GM12878 (cell line): ENCODE measurements around the gene NRDE2. TPM values are rescaled to one million over a fixed set of nuclear protein-coding genes. Genes with fewer than 3 reads are reported as not detected.

Source experiments
- ATAC-seq: fragments of 200-7000 bp; cut with Tn5 transposase; 3 replicates; pipeline ENCODE4 v1.9.1; 2020; ENCODE audit warnings: mild to moderate bottlenecking, moderate library complexity
- BruUV-seq: library from RNA; stranded (reverse); fragments of 400-500 nt; replicated peaks from 2 replicates; lab custom pipeline; 2021; lab: Mats Ljungman, UMichigan
- CTCF ChIA-PET: fragments of 300-600 bp; sonication (Branson Sonifier 250); formaldehyde crosslinking; extraction: SDS; loops from one replicate; lab custom pipeline; 2021; ENCODE audit warnings: inconsistent platforms; lab: Yijun Ruan, JAX
- POLR2A ChIA-PET: fragments of 350-600 bp; formaldehyde crosslinking; extraction: SDS; loops from one replicate; lab custom pipeline; 2021; ENCODE audit warnings: inconsistent platforms; lab: Charles Lee
- RAD21 ChIA-PET: fragments of 300-600 bp; sonication (Branson Sonifier 250); formaldehyde crosslinking; loops from one replicate; lab custom pipeline; 2023; ENCODE audit warnings: antibody characterized with exemption; ENCODE audit not compliant: unreplicated experiment; lab: Charles Lee
- SMC1A ChIA-PET: fragments of 300-600 bp; sonication (Branson Sonifier 250); formaldehyde crosslinking; loops from one replicate; lab custom pipeline; 2023; ENCODE audit not compliant: unreplicated experiment, uncharacterized antibody; lab: Charles Lee
- DNase-seq: peaks from one replicate; pipeline ENCODE4 v3.0.0-alpha.2; 2011; ENCODE audit warnings: low read depth, low spot score
- FAIRE-seq: peaks from 3 replicates; lab custom pipeline; 2011; peaks lifted over from hg19 to GRCh38; lab: Jason Lieb, UNC
- H2AFZ ChIP-seq: 2 replicates; pipeline ENCODE4 v1.6.0; 2011; ENCODE audit warnings: low read depth, low read length, control low read depth; ENCODE audit not compliant: control insufficient read depth
- H3K27ac ChIP-seq: 2 replicates; pipeline ENCODE4 v1.5.1; 2011; ENCODE audit warnings: control low read depth; ENCODE audit not compliant: control insufficient read depth, insufficient read depth
- H3K27me3 ChIP-seq, 2 experiments: replicated peaks in 1 of 2; 2 replicates each; pipeline versions ENCODE4 v1.6.0 to v1.6.1; 2011; ENCODE audit warnings: low read length in 1 of 2; ENCODE audit not compliant: control insufficient read depth in 2 of 2, insufficient read depth in 2 of 2
- H3K36me3 ChIP-seq, 2 experiments: 2 replicates each; pipeline ENCODE4 v1.5.1; 2011; ENCODE audit warnings: low read length in 1 of 2; ENCODE audit not compliant: control insufficient read depth in 2 of 2, insufficient read depth in 2 of 2
- H3K4me1 ChIP-seq: 2 replicates; pipeline ENCODE4 v1.6.1; 2011; ENCODE audit warnings: mild to moderate bottlenecking, low read length, moderate library complexity, mixed read lengths; ENCODE audit not compliant: control insufficient read depth, insufficient read depth
- H3K4me2 ChIP-seq: 2 replicates; pipeline ENCODE4 v1.6.0; 2011; ENCODE audit warnings: control low read depth; ENCODE audit not compliant: control insufficient read depth, insufficient read depth
- H3K4me3 ChIP-seq: fragments of 200-600 bp; sonication (generic); 2 replicates; pipeline ENCODE4 v1.5.1; 2016
- H3K79me2 ChIP-seq: 2 replicates; pipeline ENCODE4 v1.6.0; 2011; ENCODE audit warnings: low read length; ENCODE audit not compliant: control insufficient read depth, insufficient read depth
- H3K9ac ChIP-seq: 2 replicates; pipeline ENCODE4 v1.8.0; 2011; ENCODE audit warnings: low read length, control low read depth, mixed read lengths; ENCODE audit not compliant: control insufficient read depth, insufficient read depth
- H3K9me3 ChIP-seq: replicated peaks from 3 replicates; pipeline ENCODE4 v1.5.1; 2011; ENCODE audit warnings: mild to moderate bottlenecking, low read length; ENCODE audit not compliant: control insufficient read depth, insufficient read depth
- H4K20me1 ChIP-seq: 2 replicates; pipeline ENCODE4 v1.6.0; 2011; ENCODE audit not compliant: control insufficient read depth, insufficient read depth
- ATF3 ChIP-seq: IDR thresholded peaks from 2 replicates; pipeline ENCODE4 v1.6.1; 2011; ENCODE audit warnings: low read depth, mild to moderate bottlenecking, low read length, moderate library complexity, borderline replicate concordance; ENCODE audit errors: extremely low read depth
- CHD1 ChIP-seq: IDR thresholded peaks from 2 replicates; pipeline ENCODE4 v1.6.1; 2012; ENCODE audit warnings: low read depth, low read length, improper control_type of control experiment
- IKZF1 ChIP-seq: fragments of 450-650 bp; conservative IDR thresholded peaks from 2 replicates; pipeline ENCODE4 v1.6.1; 2017; ENCODE audit warnings: antibody characterized with exemption, mild to moderate bottlenecking
- IRF3 ChIP-seq: fragments of 450-650 bp; IDR thresholded peaks from 2 replicates; pipeline ENCODE4 v1.6.1; 2014; ENCODE audit warnings: mild to moderate bottlenecking
- MYB ChIP-seq: fragments of 150-350 bp; IDR thresholded peaks from 2 replicates; pipeline ENCODE4 v1.6.1; 2014; ENCODE audit warnings: mild to moderate bottlenecking, low read depth, low read length, borderline replicate concordance
- NBN ChIP-seq: fragments of 450-650 bp; IDR thresholded peaks from 2 replicates; pipeline ENCODE4 v1.6.1; 2016
- RAD51 ChIP-seq: fragments of 450-650 bp; IDR thresholded peaks from 2 replicates; pipeline ENCODE4 v1.6.1; 2016; ENCODE audit warnings: moderate library complexity, mild to moderate bottlenecking, inconsistent platforms
- SIN3A ChIP-seq: IDR thresholded peaks from 2 replicates; pipeline ENCODE4 v1.6.1; 2012; ENCODE audit warnings: low read depth, low read length, improper control_type of control experiment
- SPI1 ChIP-seq: IDR thresholded peaks from 2 replicates; pipeline ENCODE4 v1.6.1; 2011; ENCODE audit warnings: low read depth, mild to moderate bottlenecking, low read length, moderate library complexity, borderline replicate concordance; ENCODE audit not compliant: insufficient read depth
- ZBTB4 ChIP-seq: fragments of 450-650 bp; formaldehyde crosslinking; IDR thresholded peaks from 2 replicates; pipeline ENCODE4 v1.4.0; 2022; ENCODE audit warnings: mild to moderate bottlenecking, moderate library complexity
- WGBS: methylation state at CpG from one replicate; pipeline ENCODE4 v1.1.6; 2016; ENCODE audit warnings: low lambda C conversion rate; ENCODE audit not compliant: insufficient replicate concordance, insufficient coverage; ENCODE audit errors: missing lambda C conversion rate; 5-methylcytosine and 5-hydroxymethylcytosine counted together
- in situ Hi-C: fragments of 300-500 bp; cut with MboI; formaldehyde crosslinking; loops from 9 replicates; pipeline ENCODE4 v1.14.3; 2018; ENCODE audit warnings: mixed read lengths
- intact Hi-C: fragments of 100-400 bp; cut with micrococcal nuclease; formaldehyde crosslinking; loops from one replicate; pipeline ENCODE4 v1.14.2; 2022; ENCODE audit not compliant: unreplicated experiment
- polyA plus RNA-seq, 11 experiments: library from polyadenylated mRNA; depleted of rRNA in 4 of 11; unstranded in 6 of 11; stranded (reverse) in 5 of 11; fragments of >200 nt; fragmentation: Nextera tagmentation in 4 of 11; fragmentation: Illumina TruSeq in 1 of 11; extraction: Ambion mirVana in 4 of 11; extraction: Trizol in 1 of 11; gene quantifications; 1 replicate in 1 of 11; 2 replicates in 10 of 11; pipeline versions ENCODE4 v1.2.1 to v1.2.3, GENCODE V29; 2011 to 2016; ENCODE audit warnings: inconsistent platforms in 2 of 11, missing spikeins in 2 of 11, low read depth in 1 of 11
- total RNA-seq, 4 experiments: library from RNA; depleted of rRNA in 3 of 4; stranded (reverse); fragments of >200 nt in 3 of 4; fragmentation: Illumina TruSeq in 1 of 4; extraction: Trizol in 1 of 4; gene quantifications; 2 replicates each; pipeline versions ENCODE4 v1.2.1 to v1.2.3, GENCODE V29; 2013 to 2021

NRDE2 gene
- total and polyA plus RNA-seq, 10 of the 15 experiments (the other 5 are each of a cell fraction or from before 2014, with no cell fraction given), result 8.3 to 21.0 (median 13.8) TPM

GRCh38 chr14:90336985-90337384 is 5.2 kb upstream of the NRDE2 start:
- WGBS, result 10% methylated on average over 2 of the region's 2 CpGs
- CTCF ChIA-PET, result no interaction called here
- Histone ChIP-seq H3K4me3 (no peak overlapping the region), H3K9me3 (no peaks in the 10 kb centered on the region; the same call in 2 of the 3 replicates), H2AFZ (no peak overlapping the region)
- ATAC-seq, result no peak
- BruUV-seq, result no TSS peak
- TF ChIP-seq SIN3A, result no peak
- no peak for TF ChIP-seq SPI1
- TF ChIP-seq ZBTB4, result no peak
- no peak for TF ChIP-seq NBN
- no peak for TF ChIP-seq IKZF1
- TF ChIP-seq MYB, result no peak
- no peak for TF ChIP-seq IRF3
- TF ChIP-seq ATF3, result no peak
- no peak for TF ChIP-seq RAD51
- no peak for TF ChIP-seq CHD1
- TF ChIP-seq, all 136 proteins: peak for 0
- FAIRE-seq (no peak), DNase-seq (no peak)
- H3K27me3 ChIP-seq, result no peaks in the 10 kb centered on the region
- no peak overlapping the region for H3K4me2 ChIP-seq
- H3K27ac ChIP-seq, result no peak overlapping the region
- in situ Hi-C loops, result no loop called here
- ChIA-PET POLR2A (no interaction called here), SMC1A (no interaction called here), RAD21 (no interaction called here)
- no peaks in the 10 kb centered on the region for H3K36me3 ChIP-seq
- intact Hi-C loops, result no loop called here
- H3K4me1 ChIP-seq, result no peaks in the 10 kb centered on the region
- H4K20me1 ChIP-seq, result no peaks in the 10 kb centered on the region
- no peak overlapping the region for H3K9ac ChIP-seq
- no peaks in the 10 kb centered on the region for H3K79me2 ChIP-seq
